Measurements from ENCODE around the gene CAPZB. TPM values are rescaled to one million over a fixed set of nuclear protein-coding genes. Genes with fewer than 3 reads are reported as not detected.

Gene CAPZB
- total RNA-seq, 1 experiment from 2014 or later, result 491 TPM

DNA sequence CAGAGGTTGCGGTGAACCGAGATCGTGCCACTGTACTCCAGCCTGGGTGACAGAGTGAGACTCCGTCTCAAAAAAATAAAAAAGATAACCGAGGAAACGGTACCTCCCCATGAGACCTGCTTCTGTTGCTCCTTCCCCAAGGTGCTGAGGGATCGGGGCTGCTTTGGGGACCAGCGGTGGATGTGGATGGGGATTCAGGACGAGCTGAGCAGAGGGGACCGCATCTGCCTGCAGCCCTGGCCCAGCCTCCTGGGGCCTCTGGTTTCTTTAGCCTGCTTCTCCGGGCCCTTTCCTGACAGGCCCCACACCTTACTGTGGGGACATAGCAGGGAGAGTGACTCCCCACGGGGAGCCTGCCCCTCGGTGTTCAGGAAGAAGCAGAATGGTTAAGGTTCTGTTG, 156.2 kb downstream of the CAPZB start:
- no peaks in the 10 kb centered on the region for H3K27me3 ChIP-seq (ENCODE audit: control insufficient read depth, insufficient read depth, low read length)
- BruUV-seq (replicated peaks), result no TSS peak
- H3K36me3 ChIP-seq (ENCODE audit: control insufficient read depth, insufficient read depth, low read length), result no peaks in the 10 kb centered on the region; the same call in 1 of the 2 replicates
- H3K4me3 ChIP-seq (ENCODE audit: low read depth in 2 of 2, low read length in 2 of 2), result no peak overlapping the region
- intact Hi-C loops (cut with micrococcal nuclease; ENCODE audit: unreplicated experiment) (no loop called here), in situ Hi-C loops (cut with HindIII; ENCODE audit: low pct_unique_long_range_greater_than_20kb, low sequenced_read_pairs) (no loop called here)
- ATAC-seq (no peak), DNase-seq (ENCODE audit: low read depth, low spot score) (no peak)
- ChIA-PET POLR2A (no interaction called here), CTCF (no interaction called here)
- no peaks in the 10 kb centered on the region; the same call in 1 of the 2 replicates for H3K4me1 ChIP-seq (ENCODE audit: control insufficient read depth, insufficient read depth, low read length)
- TF ChIP-seq, protein P1, sequence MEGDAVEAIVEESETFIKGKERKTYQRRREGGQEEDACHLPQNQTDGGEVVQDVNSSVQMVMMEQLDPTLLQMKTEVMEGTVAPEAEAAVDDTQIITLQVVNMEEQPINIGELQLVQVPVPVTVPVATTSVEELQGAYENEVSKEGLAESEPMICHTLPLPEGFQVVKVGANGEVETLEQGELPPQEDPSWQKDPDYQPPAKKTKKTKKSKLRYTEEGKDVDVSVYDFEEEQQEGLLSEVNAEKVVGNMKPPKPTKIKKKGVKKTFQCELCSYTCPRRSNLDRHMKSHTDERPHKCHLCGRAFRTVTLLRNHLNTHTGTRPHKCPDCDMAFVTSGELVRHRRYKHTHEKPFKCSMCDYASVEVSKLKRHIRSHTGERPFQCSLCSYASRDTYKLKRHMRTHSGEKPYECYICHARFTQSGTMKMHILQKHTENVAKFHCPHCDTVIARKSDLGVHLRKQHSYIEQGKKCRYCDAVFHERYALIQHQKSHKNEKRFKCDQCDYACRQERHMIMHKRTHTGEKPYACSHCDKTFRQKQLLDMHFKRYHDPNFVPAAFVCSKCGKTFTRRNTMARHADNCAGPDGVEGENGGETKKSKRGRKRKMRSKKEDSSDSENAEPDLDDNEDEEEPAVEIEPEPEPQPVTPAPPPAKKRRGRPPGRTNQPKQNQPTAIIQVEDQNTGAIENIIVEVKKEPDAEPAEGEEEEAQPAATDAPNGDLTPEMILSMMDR (IDR thresholded peaks at IDR 0.05), result no peak
- TF ChIP-seq SIN3A (IDR thresholded peaks at IDR 0.05; ENCODE audit: borderline replicate concordance, insufficient read depth, low read depth, low read length) (no peak), TCF7L2 (IDR thresholded peaks at IDR 0.05; ENCODE audit: low read depth, low read length) (no peak), POLR2AphosphoS5 (IDR thresholded peaks at IDR 0.05; ENCODE audit: low read depth, low read length) (no peak)
- TF ChIP-seq, protein P2, sequence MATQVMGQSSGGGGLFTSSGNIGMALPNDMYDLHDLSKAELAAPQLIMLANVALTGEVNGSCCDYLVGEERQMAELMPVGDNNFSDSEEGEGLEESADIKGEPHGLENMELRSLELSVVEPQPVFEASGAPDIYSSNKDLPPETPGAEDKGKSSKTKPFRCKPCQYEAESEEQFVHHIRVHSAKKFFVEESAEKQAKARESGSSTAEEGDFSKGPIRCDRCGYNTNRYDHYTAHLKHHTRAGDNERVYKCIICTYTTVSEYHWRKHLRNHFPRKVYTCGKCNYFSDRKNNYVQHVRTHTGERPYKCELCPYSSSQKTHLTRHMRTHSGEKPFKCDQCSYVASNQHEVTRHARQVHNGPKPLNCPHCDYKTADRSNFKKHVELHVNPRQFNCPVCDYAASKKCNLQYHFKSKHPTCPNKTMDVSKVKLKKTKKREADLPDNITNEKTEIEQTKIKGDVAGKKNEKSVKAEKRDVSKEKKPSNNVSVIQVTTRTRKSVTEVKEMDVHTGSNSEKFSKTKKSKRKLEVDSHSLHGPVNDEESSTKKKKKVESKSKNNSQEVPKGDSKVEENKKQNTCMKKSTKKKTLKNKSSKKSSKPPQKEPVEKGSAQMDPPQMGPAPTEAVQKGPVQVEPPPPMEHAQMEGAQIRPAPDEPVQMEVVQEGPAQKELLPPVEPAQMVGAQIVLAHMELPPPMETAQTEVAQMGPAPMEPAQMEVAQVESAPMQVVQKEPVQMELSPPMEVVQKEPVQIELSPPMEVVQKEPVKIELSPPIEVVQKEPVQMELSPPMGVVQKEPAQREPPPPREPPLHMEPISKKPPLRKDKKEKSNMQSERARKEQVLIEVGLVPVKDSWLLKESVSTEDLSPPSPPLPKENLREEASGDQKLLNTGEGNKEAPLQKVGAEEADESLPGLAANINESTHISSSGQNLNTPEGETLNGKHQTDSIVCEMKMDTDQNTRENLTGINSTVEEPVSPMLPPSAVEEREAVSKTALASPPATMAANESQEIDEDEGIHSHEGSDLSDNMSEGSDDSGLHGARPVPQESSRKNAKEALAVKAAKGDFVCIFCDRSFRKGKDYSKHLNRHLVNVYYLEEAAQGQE (IDR thresholded peaks at IDR 0.05; ENCODE audit: insufficient read depth in 1 of 2, low read depth in 2 of 2, low read length in 1 of 2), result no peak
- H3K9me3 ChIP-seq (ENCODE audit: control insufficient read depth, insufficient read depth, low read depth, low read length), result no peaks in the 10 kb centered on the region
- no peak overlapping the region for H3K27ac ChIP-seq (ENCODE audit: low read length)

DNA sequence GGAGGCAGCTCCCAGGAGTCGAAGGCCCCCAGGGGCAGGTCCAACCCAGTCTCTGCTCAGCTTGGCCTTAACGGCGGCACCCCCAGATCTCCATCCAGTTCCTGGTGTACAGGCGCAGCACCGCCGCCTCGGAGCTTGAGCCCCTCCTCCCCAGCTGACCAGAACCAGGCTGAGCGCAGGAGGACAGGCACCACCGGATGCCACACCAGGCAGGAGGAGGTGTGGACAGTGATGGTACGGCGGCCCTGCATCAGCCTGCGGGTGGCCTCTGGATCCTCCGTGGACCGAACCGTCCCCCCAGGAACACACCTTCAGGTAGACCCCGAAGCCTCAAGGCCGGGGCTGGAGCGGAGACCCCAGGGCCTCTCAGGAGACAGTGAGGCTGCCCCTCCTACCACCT, 156.9 kb downstream of the CAPZB start:
- Histone ChIP-seq H3K9me3 (ENCODE audit: control insufficient read depth, insufficient read depth, low read depth, low read length) (no peaks in the 10 kb centered on the region), H3K36me3 (ENCODE audit: control insufficient read depth, insufficient read depth, low read length) (no peaks in the 10 kb centered on the region; the same call in 1 of the 2 replicates), H3K4me3 (ENCODE audit: low read depth in 2 of 2, low read length in 2 of 2) (no peak overlapping the region), H3K27ac (ENCODE audit: low read length) (no peak overlapping the region), H3K4me1 (ENCODE audit: control insufficient read depth, insufficient read depth, low read length) (no peaks in the 10 kb centered on the region; the same call in 1 of the 2 replicates), H3K27me3 (ENCODE audit: control insufficient read depth, insufficient read depth, low read length) (no peaks in the 10 kb centered on the region)
- in situ Hi-C loops (cut with HindIII; ENCODE audit: low pct_unique_long_range_greater_than_20kb, low sequenced_read_pairs), result no loop called here
- intact Hi-C loops (cut with micrococcal nuclease; ENCODE audit: unreplicated experiment), result no loop called here
- DNase-seq (ENCODE audit: low read depth, low spot score) (no peak), ATAC-seq (no peak)
- no TSS peak for BruUV-seq (replicated peaks)
- ChIA-PET POLR2A (no interaction called here), CTCF (no interaction called here)
- TF ChIP-seq POLR2AphosphoS5 (IDR thresholded peaks at IDR 0.05; ENCODE audit: low read depth, low read length) (no peak), SIN3A (IDR thresholded peaks at IDR 0.05; ENCODE audit: borderline replicate concordance, insufficient read depth, low read depth, low read length) (no peak), TCF7L2 (IDR thresholded peaks at IDR 0.05; ENCODE audit: low read depth, low read length) (no peak)
- TF ChIP-seq, protein P2 (IDR thresholded peaks at IDR 0.05; ENCODE audit: insufficient read depth in 1 of 2, low read depth in 2 of 2, low read length in 1 of 2), result no peak
- TF ChIP-seq, protein P1 (IDR thresholded peaks at IDR 0.05), result no peak
